Muscle of back (tissue), 11 donors: ENCODE data around the gene ABHD14A. TPM values are rescaled to one million over a fixed set of nuclear protein-coding genes. Genes with fewer than 3 reads are reported as not detected.

ENCODE experiments used
- DNase-seq, 3 donors: peaks; one replicate each; pipeline versions ENCODE4 v3.0.0 to v3.0.0-alpha.2; 2013
- polyA plus RNA-seq, 10 donors: library from polyadenylated mRNA; unstranded; fragments of 120-200 nt; gene quantifications; one replicate each; pipeline ENCODE4 v1.2.1, GENCODE V29; 2013; ENCODE audit not compliant: insufficient read length in 10 of 10

Gene ABHD14A
- polyA plus RNA-seq, 10 donors = 10.3 to 18.5 (median 12.1) TPM

DNA sequence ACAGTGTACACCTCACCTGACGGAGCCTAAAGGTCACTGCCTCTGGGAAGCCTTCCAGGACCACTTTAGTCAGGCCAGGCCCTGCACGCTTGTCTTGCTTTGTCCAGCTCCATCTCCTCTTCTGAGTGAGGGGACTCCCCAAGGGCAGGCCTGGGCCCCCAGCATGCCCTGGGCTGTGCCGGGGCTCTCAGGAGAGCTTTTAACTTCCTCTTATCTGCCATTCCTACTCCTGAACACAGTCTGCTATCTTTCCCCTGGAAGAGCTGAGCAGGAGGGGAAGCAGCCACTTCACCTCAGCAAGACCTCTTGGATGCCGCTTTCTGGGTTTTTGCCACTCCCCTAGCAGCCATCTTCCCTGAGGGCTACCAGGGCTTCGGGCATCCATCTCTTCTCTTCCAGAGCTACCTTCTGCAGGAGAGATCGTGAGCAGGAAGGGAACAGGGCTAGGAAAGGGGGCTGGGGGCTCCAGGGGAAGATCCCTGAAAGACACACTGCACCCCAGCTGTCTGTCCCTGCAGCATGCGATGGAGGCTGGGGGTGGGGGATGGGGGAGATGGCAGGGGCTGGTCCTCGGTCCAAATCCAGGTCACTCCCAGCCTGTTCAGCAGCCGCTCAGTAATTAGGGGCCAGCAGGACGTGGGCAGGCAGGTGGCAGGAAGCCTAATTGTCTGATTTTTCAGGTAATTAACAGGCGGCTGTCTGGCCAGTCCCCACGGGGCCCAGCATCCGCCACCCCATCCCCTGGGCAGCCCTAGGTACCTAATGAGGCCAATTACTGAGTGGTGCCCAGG, 40.8 kb downstream of the ABHD14A start:
- no peak for DNase-seq

- DNase-seq = peak in 1 of 3 donors; percentile 69
Measured at GRCh38 chr3:52017586-52017985, 42.7 kb downstream of the ABHD14A start.

GRCh38 chr3:52018319-52019000, 43.6 kb downstream of the ABHD14A start:
- DNase-seq = no peak

DNA sequence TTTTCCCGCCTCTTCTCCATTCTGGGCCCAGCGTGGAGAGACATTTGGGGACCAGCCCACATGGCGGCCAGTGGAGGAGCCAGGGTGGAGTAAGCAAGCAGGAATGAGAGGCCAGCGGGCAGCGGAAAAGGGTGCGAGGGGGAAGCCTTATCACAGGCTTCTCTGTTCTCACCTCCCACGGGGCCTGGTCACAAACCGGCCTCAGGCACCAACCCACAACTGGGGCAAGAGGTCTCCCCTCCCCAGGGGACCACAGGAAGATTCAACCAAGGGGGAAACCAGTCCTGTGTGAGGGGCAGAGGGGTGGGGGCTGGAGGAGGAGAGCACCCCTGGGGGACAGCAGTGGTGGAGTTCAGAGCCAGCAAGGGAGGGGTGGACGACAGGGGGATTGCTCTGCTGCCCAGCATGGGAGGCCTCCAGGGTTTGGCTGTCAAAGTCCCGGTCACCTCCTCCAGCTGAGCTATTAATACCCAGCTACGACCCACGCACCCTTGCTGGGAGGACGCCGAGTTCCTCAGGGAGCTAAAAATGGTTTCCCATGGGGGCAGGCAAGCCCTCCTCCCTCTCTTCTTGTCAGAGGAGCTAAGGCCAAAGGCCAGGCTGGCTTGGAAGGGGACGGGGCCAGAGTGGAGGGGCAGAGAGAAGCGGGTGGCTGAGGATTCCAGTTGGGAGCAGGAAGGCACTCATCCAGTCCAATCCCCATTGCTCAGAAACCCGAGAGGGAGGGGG, 44.7 kb downstream of the ABHD14A start:
- DNase-seq = no peak

GRCh38 chr3:52020796-52021195, 45.9 kb downstream of the ABHD14A start:
- DNase-seq = no peak

GRCh38 chr3:52021489-52022268, 46.8 kb downstream of the ABHD14A start:
- DNase-seq = no peak

GRCh38 chr3:52022323-52023100, 47.6 kb downstream of the ABHD14A start:
- no peak for DNase-seq

DNA sequence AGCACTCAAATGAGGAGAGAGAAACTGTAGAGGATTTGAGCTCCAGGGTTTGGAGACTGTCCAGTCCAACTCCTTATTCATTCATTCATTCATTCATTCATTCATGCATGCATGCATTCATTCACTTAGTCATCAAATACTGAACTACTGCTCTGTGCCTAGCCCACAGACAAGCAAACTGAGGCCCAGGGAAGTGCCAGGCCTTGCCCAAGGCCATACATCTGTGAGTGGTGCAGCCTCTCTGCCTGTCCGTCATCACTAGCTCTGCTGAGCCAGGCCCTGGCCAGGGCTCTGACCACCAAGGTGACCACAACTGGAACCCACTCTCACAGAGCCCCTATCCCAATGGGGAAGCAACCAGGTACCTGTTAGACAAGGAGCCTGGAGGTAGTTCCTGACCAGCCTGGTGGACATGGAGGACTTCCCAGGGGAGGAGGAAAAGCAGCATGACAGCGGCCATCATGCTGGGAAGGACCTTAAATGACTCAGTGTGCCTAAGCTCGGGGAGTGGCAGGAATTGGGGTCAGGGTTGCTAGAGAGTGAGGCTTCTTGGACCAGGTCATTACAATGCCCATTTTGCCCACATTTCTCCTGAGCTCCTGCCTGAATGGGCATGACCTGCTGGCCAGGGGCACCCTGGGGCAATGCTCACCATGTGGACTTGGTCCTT, 48.4 kb downstream of the ABHD14A start:
- no peak for DNase-seq

DNA sequence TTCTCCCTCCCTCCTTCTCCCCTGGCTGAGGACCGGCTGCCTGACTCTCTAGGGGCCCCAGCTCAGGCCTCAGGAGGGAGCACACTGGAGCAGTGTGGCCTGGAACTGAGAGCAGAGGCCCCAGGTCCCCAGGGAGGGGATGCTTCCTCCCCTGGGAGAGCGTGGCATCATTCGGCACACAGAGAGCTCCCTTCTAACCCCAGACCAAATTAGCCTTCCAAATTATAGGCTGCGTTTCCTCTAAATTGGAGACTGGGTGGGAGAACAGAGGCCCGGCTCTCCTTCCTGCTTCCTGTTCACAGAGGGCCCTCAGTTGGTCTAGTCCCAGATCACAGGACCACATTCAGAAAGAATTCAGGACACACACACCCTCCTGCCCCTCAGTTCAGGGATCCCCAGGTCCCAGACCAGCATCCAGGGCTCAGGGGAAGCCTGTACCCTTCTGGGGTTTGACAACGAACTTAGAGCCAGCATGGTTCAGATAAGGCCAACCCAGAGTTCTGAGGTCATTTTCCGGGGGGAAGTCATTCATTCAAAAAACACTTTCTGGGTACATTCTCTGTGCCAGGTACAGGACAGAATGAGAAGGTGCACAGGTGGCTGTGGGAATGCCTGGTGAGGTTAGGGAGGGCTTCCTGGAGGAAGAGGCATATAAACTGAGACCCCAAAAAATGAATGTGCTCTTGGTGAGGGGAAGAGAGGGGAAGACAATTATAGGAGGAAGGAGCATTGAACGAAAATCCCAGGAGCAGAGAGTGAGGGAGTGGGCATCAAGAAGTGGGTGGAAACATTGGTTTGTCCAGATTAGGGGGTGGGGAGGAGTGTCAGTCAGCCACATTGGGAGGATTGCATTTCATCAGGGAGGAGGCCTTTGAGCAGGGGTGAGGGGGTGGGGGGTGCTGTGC, 49.2 kb downstream of the ABHD14A start:
- no peak for DNase-seq

DNA sequence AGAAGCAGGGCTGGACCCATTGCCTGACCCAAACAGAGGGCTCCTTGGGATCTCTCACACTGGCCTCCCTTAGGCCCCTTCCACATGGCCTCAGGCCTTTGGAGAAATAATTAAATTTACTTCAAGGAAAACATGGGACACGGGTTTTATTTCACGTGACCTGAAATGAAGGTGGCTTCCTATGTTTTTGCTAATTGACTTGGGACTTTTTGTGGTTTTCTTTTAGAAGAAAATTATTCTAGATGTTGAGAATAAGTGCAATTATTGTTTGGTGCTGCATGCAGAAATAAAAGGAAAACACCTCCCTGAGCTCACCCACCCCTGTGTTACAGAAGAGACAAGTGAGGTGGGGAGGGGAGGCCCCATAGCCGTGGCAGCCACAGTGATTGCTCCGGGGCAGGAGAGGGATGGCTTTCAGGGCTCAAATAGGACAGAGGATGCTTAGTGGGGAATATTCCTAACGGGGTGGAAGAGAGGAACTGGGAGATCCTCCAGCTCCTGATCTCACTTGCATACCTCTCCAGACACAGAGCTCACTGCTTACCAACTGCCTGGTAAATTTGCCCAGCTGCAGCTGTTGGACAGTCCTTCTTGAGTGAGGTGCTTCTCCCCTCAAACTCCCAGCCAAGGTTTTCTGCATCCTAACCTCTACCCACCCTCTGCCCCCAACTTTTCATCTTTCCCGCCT, 50.0 kb downstream of the ABHD14A start:
- DNase-seq = no peak

GRCh38 chr3:52025453-52025852, 50.6 kb downstream of the ABHD14A start:
- DNase-seq = no peak

DNA sequence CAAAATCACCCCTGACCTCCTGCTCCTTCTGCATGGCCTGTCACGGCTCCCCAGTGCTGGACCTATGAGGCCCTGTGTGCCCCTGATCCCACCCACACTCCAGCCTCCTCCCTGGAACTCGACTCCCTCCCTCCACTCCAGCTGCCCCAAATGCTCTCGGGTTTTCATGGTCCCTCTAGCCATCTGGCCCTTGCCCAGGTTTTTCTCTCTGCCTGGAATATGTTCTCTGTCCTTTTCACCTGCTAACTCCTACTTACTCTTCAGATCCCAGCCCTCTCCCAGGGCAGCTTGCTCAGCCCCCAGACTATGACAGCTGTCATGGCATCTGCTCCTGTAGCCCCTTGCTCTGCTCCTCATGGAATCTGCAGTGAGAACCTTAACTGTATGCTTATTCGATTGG, 51.2 kb downstream of the ABHD14A start:
- peak; percentile 48 to 74 (median 54) for DNase-seq

DNA sequence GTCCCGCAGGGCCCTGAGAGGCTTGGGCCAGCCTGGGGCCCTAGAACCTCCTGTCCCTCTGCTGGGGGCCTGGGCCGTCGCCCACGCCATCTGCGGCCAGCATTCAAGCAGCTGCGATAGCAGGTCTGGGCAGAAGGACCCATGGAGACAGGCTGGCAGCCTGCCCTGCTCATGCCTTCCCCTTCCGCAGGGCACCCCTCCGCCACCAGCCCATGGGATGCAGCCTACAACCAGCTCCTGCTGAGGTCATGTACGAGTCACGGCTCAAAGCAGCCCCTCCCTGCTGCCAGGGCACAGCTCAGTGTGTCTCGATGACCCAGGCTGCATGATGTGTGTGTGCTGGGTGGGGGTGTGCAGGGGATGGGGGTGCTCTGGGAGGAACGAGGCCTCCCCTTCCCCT, 53.7 kb downstream of the ABHD14A start:
- DNase-seq = no peak

GRCh38 chr3:52029053-52029452, 54.2 kb downstream of the ABHD14A start:
- DNase-seq = no peak

- DNase-seq = no peak
Measured at GRCh38 chr3:52029535-52029934, 54.7 kb downstream of the ABHD14A start.
